Esophagus mucosa (tissue), 1 donor: Measurements from ENCODE around the gene NEAT1. TPM values are rescaled to one million over a fixed set of nuclear protein-coding genes. Genes with fewer than 3 reads are reported as not detected.
A peak's percentile ranks its signal among the peaks of the same experiment; 100 is the strongest.
"Not testable (repeated sequence)": the region's sequence is repeated elsewhere in the genome, so short reads cannot be mapped to it uniquely, and the experiment has no call there.

Source experiments
- ATAC-seq: fragments of 200-7000 bp; cut with Tn5 transposase; one replicate; pipeline ENCODE4 v1.9.1; 2020
- total RNA-seq: library from RNA; stranded (reverse); gene quantifications from one replicate; pipeline ENCODE4 v1.2.4, GENCODE V29; 2023
- donor health status: DM: yes; HTN: yes; CAD: no.

Gene NEAT1
- total RNA-seq, 1 donor from 2014 or later, result 389 TPM

DNA sequence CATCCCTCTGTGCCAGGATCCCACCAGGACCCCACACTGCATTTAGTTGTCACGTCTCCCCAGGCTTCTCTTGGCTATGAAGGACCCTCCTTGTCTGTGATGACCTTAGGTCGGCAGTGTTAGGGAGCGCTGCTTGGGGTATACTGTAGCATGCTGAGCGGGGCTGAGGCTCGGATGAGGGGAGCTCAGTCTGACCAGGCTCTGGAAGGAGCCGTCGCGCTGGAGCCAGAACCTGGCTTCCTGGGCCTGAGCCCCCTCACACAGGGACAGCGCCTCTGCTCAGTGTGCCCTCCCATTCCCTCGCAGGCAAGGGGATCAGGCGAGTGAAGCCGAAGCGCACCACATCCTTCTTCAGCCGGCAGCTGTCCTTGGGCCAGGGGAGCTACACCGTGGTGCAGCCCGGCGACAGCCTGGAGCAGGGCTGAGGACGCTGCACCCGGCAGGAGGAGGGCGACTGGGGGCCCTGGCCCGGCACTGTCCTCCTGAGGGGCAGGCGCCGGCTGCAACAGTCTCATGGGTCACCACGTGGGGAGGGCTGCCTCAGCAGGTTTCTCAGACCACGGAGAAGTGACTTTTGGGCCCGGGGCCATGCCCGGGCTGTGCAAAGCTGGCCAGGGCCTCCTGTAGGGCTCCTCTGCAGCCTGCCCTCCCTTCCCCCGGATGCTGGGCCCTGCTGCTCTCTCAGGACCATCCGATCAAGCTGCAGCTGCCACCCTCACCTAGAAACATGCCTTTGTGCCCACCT is 11.5 kb upstream of the NEAT1 start:
- ATAC-seq, result no peak

DNA sequence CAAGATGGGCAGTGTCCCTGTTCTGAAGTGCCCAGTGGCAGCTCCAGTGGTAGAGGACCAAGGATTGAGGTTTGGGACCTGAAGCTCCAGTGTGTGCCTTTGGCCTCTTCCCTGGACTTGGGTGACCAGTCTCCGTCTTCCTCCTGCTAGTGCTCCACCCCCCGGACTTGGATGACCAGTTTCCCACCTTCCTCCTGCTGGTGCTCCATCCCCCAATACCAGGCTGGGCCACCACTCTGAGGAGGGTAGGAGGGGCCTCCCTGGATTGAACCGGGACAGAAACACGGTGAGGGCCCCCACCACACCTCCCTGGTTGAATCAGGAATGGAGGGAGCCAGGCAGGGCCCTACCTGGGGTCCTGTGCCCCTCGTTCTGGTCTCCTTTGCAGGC is 10.9 kb upstream of the NEAT1 start:
- ATAC-seq, result no peak

DNA sequence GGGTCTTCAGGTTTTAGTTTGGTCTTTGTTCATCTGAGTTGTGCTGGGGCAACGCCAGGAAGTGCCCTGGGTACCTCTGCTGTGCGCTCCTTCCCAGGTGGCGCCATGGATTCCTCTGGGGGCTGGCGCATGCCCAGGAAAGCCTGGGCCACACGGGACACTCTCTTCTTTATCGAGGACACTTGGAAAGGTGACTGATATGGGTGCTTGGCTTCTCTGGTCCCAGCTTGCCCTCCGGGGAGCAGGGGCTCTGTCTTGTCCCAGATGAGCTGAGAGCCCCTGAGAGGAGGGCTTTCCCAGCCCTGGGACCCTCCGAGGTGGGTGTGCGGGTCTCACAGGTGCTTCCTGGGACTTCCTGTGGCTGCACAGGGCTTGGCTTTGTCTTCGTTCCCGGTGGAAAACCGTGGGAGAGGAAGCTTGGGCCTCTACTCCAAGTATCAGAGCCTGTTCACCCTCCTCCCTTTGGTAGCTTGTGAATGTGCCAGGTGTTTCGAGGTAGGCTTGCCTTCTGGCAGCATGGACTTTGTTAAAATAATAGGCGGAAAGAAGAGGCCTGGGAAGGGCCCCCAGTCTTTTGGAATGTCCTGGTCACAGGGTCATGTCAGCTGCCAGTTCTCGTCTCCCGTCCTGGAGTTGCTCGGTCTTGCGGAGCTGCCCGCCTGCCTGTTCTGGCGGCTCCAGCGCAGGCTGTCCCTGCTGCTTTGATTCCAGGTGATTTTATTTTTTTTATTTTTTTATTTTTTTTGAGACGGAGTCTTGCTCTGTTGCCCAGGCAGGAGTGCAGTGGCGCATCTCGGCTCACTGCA is 10.1 kb upstream of the NEAT1 start:
- no peak for ATAC-seq

GRCh38 chr11:65413077-65413664 is 9.4 kb upstream of the NEAT1 start:
- not testable (repeated sequence) for ATAC-seq

DNA sequence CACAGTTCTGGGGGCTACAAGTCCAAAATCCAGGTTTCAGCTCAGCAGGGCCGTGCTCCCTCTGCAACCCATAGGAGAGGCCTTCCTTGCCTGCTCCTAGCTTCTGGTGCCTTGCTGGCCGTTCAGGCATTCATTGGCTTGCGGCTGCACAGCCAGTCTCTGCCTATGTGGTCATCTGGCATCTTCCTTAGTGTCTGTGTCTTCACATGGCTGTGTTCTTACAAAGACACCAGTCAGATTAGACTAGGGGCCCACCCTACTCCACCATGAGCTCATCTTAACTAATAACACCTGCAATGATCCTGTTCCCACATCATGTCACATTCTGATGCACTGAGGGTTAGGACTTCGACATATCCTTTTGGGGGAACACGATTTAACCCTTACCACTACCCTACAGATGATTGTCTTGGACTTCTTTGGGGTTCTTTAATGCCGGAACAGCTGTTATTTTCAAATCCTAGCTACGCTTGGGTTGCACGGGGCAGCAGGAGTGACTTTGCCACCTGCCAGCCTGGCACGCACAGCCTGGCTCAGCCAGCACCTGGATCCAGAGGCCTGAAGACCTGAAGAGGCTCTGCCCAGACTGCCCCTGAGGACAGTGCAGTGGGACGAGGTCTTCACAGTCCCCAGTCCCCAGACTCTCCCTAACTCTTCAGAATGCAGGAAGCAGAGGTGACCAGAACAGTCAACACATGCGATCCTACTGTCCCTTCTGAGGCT is 7.7 kb upstream of the NEAT1 start:
- ATAC-seq, result no peak

- ATAC-seq, result no peak
These were observed 6.9 kb upstream of the NEAT1 start for GRCh38 chr11:65415499-65416340.

DNA sequence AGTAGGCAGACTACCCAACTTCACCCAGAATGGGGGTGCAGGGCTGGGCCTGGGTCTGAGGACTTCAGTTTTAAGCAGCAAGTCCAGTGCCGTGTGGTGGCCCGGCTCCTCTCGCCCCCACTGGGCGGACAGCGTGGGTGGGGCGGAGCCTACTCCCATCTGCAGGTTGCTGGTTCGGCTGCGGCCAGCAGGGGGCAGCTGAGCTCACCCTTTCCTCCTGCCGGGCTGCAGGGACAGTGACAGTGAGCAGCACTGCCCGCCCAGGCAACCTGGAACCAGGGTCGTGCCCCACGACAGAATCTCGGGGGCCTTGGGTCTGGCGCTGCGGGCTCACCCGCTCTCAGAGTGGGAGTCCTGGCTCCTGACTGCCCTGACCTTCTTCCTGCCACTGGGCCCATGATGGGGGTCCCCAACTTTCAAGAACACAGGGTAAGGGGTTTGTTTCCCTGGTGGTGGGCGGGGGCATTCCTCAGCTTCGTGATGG is 6.2 kb upstream of the NEAT1 start:
- peak; percentile 48 for ATAC-seq

- ATAC-seq, result no peak
These were observed 5.5 kb upstream of the NEAT1 start for GRCh38 chr11:65416841-65417701.

DNA sequence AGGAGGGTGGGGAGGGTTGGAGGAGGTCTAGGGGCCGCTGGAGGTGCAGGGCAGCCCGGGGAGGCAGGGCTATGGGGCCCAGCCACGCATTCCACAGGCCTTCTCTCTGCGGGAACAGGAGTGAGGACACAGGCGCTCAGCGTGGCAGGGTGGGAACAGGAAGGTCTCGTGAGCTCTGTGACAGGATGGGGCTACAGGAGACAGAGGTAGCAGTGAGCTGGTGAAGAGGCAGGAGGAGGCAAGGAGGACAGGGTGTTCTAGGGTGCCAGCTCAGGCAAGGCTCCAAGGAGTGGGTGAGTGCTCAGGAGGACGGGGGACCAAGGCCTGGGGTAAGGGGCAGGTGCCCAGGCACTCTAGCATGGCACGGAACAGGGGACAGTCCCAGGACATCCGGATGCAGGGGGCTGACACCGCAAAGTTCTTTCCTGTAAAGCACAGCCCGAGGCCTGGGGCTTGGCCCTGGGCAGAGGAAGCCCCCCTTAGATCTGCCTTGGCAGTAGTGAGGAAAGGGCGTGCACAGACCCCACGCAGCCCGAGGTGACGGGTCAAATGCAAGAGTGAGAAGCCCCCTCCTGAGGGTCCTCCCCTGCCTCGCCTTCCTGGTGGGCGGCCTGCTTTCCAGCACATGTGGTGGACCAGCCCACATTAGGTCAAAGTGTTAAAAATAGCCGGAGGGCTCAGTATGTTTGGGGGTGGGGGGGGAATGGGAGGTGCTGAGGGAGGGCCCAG is 4.7 kb upstream of the NEAT1 start:
- ATAC-seq, result no peak

DNA sequence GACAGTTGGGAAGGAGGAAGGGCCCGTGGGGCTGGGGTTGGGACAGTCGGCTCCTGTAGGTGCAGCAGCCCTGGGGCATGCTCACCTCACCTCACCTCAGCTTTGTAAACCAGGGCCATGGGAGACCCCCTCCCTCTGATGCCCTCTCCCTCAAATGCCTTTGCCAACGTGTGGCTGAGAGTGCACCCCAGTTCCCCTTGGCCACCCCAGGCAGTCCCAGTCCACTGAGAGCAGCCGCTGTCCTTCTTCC is 4.2 kb upstream of the NEAT1 start:
- ATAC-seq, result no peak

DNA sequence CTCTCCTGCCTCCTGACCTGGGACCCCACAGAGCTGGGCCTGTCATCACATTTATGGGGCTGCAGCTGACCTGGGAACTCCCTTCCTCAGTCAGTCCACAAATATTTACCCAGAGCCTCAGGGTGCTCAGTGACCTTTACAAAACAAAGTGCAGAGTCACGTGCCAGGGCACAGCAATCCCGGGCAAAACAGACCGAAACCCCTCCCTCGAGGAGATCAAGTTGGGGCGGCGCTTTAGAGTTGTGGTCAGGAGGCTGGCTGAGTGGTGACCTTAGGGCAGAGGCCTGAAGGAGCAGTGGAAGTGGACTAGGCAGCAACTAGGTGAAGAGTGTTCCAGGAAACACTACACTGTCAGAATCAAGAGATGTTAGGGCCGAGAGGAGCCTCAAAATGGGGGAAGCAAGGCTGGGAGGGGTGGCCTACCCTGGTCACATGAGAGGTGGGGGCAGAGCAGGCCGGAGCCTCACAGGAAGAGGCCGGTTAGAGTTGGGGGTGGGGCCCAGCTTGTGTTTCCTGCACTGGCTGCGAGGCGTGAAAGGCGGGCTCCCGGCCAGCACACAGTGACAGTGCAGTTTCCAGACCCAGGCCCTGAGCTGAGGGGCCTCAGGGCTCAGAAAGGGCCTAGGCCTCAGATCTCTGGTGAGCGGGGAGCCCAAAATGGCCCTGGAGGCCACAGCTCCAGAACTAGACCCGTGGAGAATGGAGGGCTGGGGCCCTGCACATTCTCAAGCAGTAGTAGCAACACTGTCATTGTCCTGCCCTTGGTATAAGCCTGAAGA is 3.7 kb upstream of the NEAT1 start:
- ATAC-seq, result peak; percentile 51

DNA sequence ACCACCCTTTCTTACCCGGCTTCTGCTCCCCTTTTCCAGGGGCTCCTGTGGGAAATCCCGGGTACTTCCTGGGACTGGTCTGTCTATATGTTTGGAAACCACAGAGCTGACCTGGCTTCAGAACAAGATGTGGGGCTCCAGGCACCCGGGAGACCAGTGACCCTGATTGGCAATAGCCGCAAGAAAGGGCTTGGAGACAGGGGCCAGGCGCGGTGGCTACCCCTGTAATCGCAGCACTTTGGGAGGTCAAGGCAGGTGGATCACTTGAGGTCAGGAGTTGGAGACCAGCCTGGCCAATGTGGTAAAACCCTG is 3.2 kb upstream of the NEAT1 start:
- no peak for ATAC-seq

- peak; percentile 19 for ATAC-seq
These were observed 2.7 kb upstream of the NEAT1 start for GRCh38 chr11:65419772-65420481.

GRCh38 chr11:65420506-65420905 is 2.1 kb upstream of the NEAT1 start:
- no peak for ATAC-seq

GRCh38 chr11:65420979-65421793 is 1.4 kb upstream of the NEAT1 start:
- peak; percentile 61 for ATAC-seq

DNA sequence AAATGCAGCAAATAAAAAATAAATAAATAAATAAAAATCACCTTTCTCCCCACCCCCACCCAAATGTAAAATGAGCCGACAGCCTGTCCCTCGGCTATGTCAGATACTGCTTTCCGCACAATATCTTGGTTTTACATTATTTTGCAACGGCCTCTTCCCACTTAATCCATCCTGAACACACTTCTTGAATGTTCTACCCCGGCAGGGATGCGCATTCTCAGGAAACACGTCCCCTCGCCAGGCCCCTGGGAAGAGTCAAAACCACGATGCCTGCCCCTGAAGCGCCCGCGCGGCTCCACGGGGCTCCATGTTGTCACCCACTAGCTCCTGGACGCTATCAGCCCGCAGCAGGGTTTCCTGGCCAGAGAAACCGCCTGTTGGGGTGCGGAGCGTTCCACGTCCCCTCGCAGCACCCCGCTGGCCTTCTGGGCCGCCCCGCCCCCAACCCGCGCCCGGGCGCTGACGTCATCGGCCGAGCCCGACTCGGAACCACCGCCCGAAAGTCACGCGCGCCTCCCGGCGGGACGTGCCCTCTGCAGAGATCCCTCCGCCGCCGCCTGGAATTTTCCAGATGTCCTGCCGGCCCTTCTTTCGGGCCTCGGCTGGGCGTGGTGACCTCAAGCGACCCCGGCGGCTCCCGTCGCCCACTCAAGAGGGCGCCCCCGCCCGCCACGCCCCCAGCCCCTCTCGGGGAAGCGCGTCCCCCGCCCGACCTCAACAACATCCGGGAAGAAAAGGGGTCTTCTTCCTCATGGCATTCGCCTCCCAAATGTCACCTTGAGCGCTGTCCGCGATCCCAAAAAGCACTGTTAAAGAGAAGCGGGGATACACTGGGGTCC is 585 bp upstream of the NEAT1 start:
- peak; percentile 40 for ATAC-seq

DNA sequence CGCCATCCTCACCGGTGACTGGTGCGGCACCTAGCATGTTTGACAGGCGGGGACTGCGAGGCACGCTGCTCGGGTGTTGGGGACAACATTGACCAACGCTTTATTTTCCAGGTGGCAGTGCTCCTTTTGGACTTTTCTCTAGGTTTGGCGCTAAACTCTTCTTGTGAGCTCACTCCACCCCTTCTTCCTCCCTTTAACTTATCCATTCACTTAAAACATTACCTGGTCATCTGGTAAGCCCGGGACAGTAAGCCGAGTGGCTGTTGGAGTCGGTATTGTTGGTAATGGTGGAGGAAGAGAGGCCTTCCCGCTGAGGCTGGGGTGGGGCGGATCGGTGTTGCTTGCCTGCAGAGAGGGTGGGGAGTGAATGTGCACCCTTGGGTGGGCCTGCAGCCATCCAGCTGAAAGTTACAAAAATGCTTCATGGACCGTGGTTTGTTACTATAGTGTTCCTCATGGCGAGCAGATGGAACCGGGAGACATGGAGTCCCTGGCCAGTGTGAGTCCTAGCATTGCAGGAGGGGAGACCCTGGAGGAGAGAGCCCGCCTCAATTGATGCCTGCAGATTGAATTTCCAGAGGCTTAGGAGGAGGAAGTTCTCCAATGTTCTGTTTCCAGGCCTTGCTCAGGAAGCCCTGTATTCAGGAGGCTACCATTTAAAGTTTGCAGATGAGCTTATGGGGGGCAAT is 1.1 kb downstream of the NEAT1 start:
- ATAC-seq, result no peak
